ENCODE data around the gene MRPL58.

- TF ChIP-seq CTCF (IDR thresholded peaks at IDR 0.05; ENCODE audit: insufficient read depth, low read depth, low read length): no peak
- no peak for TF ChIP-seq EZH2 (IDR thresholded peaks at IDR 0.05; ENCODE audit: insufficient read depth, low read length)
Observed at GRCh38 chr17:75009139-75009724, 3.2 kb upstream of the MRPL58 start.

Measured in astrocyte (in vitro differentiated cells and primary cell).